8988T (cell line): ENCODE results near the gene THBS3.
"Not testable (repeated sequence)": the region's sequence is repeated elsewhere in the genome, so short reads cannot be mapped to it uniquely, and the experiment has no call there.

Experiments
- DNase-seq: peaks from one replicate; pipeline ENCODE4 v3.0.0; 2011

Gene THBS3

GRCh38 chr1:155233502-155233901, 25.8 kb upstream of the THBS3 start:
- not testable (repeated sequence) for DNase-seq

GRCh38 chr1:155232001-155232978, 24.6 kb upstream of the THBS3 start:
- DNase-seq: not testable (repeated sequence)

- DNase-seq: not testable (repeated sequence)
Measured at GRCh38 chr1:155231302-155231701, 23.6 kb upstream of the THBS3 start.

- no peak for DNase-seq
Measured at GRCh38 chr1:155228096-155228427, 20.4 kb upstream of the THBS3 start.

- peak; percentile 95 for DNase-seq
Measured at GRCh38 chr1:155227261-155228095, 19.8 kb upstream of the THBS3 start.

GRCh38 chr1:155226910-155227260, 19.2 kb upstream of the THBS3 start:
- DNase-seq: no peak

- no peak for DNase-seq
Measured at GRCh38 chr1:155226188-155226909, 18.7 kb upstream of the THBS3 start.

- DNase-seq: not testable (repeated sequence)
Measured at GRCh38 chr1:155225404-155225759, 17.7 kb upstream of the THBS3 start.

GRCh38 chr1:155223047-155223446, 15.3 kb upstream of the THBS3 start:
- no peak for DNase-seq

GRCh38 chr1:155220211-155220965, 12.7 kb upstream of the THBS3 start:
- DNase-seq: not testable (repeated sequence)

- no peak for DNase-seq
Measured at GRCh38 chr1:155219592-155220031, 11.9 kb upstream of the THBS3 start.

- no peak for DNase-seq
Measured at GRCh38 chr1:155218854-155219591, 11.3 kb upstream of the THBS3 start.

GRCh38 chr1:155214702-155215101, 7.0 kb upstream of the THBS3 start:
- not testable (repeated sequence) for DNase-seq

GRCh38 chr1:155212051-155212440, 4.3 kb upstream of the THBS3 start:
- not testable (repeated sequence) for DNase-seq

GRCh38 chr1:155211381-155212050, 3.8 kb upstream of the THBS3 start:
- not testable (repeated sequence) for DNase-seq

- no peak for DNase-seq
Measured at GRCh38 chr1:155210314-155211104, 2.8 kb upstream of the THBS3 start.

- DNase-seq: no peak
Measured at GRCh38 chr1:155209312-155209721, 1.6 kb upstream of the THBS3 start.

- no peak for DNase-seq
Measured at GRCh38 chr1:155208541-155209311, 1.0 kb upstream of the THBS3 start, which contains the start of gene MTX1. Gene MTX1, plus strand, starts transcription at chr1:155208695. Its CDS starts 110 bp downstream, at chr1:155208805.
